GM12873 (cell line): Measurements from ENCODE around the gene MRTFA.
A peak's percentile ranks its signal among the peaks of the same experiment; 100 is the strongest.

ENCODE experiments used
- CTCF ChIP-seq: IDR thresholded peaks from 2 replicates; pipeline ENCODE4 v1.5.1; 2012; ENCODE audit warnings: low read depth, mild to moderate bottlenecking, moderate library complexity, low read length, control low read depth; ENCODE audit not compliant: insufficient read depth; ENCODE audit errors: missing control alignments

MRTFA gene

GRCh38 chr22:40444178-40444831 lies 192.2 kb downstream of the MRTFA start:
- TF ChIP-seq CTCF = no peak

GRCh38 chr22:40443732-40444131 lies 192.8 kb downstream of the MRTFA start:
- no peak for TF ChIP-seq CTCF

GRCh38 chr22:40441761-40442390 lies 194.6 kb downstream of the MRTFA start:
- TF ChIP-seq CTCF = no peak

GRCh38 chr22:40436505-40437431 lies 199.8 kb downstream of the MRTFA start:
- peak; percentile 39 for TF ChIP-seq CTCF

- no peak for TF ChIP-seq CTCF
Observed at GRCh38 chr22:40434745-40435144, 201.8 kb downstream of the MRTFA start.

GRCh38 chr22:40434106-40434505 lies 202.4 kb downstream of the MRTFA start:
- TF ChIP-seq CTCF = no peak
